ENCODE measurements around the gene IDH1.
"Not testable (repeated sequence)": the region's sequence is repeated elsewhere in the genome, so short reads cannot be mapped to it uniquely, and the experiment has no call there.

Gene IDH1

DNA sequence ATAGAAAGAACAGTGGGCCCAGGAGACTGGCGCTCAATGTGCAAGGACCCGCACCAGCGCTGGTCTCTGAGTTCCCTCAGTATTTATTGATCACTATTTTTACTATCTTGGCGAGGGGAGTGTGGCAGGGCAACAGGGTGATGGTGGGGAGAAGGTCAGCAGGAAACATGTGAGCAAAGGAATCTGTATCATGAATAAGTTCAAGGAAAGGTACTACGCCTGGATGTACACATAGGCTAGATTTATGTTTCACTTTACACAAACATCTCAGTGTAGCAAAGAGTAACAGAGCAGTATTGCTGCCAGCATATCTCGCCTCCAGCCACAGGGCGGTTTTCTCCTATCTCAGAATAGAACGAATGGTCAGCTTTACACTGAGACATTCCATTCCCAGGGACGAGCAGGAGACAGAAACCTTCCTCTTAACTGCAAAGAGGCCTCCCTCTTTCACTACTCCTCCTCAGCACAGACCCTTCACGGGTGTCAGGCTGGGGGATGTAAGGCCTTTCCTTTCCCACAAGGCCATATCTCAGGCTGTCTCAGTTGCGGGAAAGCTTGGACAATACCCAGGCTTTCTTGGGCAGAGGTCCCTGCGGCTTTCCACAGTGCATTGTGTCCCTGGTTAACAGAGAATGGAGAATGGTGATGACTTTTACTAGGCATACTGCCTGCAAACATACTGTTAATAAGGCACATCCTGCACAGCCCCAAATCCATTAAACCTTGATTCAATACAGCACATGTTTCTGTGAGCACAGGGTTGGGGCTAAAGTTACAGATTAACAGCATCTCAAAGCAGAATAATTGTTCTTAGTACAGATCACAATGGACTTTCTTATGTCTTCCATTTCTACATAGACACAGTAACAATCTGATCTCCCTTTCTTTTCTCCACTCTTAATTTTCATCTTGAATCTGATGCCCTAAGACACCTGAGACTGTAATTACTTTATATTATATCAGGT, 2.3 kb upstream of the IDH1 start:
- not testable (repeated sequence) for DNase-seq (ENCODE audit: low spot score)

DNA sequence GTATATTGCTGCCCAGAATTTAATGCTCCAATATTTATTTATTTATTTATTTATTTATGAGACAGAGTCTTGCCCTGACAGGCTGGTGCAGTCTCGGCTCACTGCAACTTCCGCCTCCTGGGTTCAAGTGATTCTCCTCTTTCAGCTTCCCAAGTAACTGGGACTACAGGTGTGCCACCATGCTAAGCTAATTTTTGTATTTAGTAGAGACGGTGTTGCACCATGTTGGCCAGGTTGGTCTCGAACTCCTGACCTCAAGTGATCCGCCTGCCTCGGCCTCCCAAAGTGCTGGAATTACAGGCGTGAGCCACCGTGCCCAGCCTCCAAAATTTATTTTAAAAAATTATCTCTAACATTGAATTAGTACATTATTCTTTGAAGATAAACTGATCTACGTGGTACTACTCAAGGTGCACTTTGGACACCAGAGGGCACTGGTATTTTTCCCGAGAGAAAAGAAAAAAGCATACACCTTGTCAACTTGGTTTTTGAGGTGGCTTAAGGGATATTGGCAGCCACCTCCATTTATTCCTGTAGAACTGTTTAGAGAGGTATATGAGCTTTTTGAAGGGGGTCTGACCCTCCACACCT, 1.4 kb upstream of the IDH1 start:
- DNase-seq (ENCODE audit: low spot score): peak; percentile 13

DNA sequence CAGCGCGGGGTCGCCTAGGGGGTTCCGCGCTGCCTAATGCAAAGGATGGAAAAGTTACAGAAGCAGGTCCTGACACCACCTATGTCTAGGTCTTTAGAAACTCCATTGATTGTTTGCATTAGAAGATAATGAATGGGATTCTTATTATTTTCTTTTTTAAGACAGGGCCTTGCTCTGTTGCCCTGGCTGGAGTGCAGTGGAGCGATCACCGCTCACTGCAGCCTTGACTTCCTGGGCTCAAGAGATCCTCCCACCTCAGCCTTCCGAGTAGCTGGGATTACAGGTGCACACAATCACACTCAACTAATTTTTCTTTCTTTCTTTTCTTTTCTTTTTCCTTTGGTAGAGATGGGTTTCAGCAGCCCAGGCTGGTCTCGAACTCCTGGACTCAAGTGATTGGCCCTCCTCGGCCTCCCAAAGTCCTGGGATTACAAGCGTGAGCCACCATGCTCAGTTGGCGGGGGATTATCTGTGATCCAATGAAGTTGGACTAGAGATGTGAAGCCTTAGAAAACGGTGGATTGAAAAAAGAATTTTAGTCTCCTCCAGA, 761 bp upstream of the IDH1 start:
- no peak for DNase-seq (ENCODE audit: low spot score)

DNA sequence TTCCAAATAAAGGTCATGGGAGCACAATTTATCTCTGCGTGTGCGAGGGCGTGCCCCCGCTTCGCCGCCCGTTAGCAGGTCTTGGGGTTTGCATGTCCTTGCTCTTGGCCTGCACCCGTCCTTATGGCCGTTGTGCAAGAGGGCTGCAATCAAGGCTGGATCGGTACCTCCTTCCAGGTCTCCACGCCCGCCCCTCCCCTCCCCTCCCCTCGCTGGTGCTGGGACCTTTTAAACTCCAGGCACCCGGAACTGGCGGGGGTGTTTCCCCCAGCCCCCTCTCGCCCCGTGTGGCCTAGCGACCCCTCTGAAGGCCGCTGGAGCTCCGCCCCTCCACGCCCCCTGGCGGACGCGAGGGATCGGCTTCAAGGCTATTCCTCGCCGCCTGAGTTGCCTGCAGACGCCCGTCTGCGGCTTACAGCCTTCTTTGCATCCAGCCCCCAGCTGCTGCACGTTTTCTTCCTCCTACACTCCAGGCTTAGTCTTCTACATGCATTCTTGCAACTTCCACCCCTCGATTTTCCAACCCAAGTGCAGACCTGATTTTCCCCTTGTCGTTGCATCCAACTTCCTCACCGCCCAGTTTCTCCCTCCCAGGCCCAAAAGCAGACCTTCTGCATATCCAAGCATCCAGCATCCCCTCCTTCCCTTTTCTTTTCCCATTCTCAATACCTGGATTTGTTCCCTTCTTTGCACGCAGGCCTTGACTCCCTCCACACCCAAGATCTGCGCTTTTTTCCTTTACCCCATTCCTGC, 577 bp downstream of the IDH1 start:
- peak; percentile 90 for DNase-seq (ENCODE audit: low spot score)

DNA sequence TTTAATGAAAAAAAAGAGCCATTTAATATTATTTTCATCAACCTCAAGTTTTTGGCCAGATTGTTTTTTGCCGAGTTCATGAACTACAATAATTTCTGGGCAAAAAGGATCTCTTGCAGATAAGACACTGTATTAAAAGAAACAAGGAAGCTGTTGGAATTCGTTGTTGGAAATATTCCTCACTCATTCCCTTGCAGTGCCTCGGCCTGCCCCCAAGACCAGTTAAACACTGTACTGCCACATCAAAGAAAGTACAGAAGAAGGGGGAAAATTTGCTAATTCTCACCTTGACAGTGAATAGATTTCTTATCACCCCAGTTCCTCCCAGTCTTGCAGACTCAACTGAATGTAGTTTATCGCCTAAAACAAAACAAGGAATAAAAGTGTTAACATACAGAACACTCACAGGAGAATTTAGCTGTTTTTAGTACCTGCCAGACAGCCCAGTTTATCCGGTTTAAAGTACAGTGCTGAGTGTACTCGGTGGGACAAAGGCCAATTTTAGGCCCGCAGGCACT, 1.2 kb downstream of the IDH1 start:
- no peak for DNase-seq (ENCODE audit: low spot score)

DNA sequence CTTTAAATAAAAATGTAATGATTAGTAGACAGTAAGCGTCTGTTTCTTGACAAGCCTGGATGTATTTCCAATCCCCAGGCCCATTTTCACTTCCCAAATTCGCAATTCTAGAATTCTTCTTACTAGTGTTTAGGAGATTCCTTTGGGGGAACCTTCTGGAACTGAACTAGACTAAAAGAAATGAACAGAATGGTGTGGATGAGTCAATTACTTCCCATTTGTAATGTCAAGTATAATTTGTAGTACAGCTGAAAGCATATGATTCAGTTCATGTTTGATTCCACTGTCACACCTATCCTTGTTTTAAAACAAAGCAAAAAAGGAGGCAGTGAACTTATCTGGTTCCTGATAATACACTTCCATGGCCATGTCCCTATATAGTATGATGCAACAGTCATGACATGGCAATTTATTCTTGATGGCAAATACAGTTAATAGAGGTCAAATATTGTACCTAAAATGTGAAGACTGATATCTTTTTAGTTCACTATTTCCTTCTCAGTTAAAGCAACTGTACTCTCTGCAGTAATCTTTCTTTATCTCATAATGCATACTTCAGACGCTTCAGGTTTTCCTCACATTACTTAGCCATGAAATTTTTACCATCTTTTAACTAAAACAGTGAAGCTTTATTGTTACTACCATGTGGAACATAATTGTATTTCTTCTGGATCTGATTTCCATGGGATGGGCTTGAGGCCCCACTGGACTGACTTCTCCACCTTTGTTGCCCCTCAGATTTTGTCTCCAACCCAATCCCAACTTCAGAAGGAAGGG, 2.0 kb downstream of the IDH1 start:
- no peak for DNase-seq (ENCODE audit: low spot score)

DNA sequence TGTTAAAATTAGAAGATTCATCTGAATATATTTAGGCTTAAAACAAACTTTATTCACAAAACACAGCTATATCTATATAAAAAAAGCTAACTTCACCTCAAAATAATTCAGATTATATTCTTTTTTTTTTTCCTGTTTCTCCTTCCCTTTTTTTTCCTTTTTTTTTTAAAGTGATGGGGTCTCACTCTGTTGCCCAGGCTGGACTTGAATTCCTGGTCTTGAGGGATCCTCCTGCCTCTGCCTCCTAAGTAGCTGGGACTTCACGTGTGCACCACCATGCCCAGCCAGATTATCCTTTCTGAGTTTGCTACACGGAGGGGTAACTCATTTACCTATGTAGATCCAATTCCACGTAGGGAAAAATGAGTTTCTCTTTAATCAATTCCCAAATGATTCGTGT, 3.8 kb downstream of the IDH1 start:
- no peak for DNase-seq (ENCODE audit: low spot score)

DNA sequence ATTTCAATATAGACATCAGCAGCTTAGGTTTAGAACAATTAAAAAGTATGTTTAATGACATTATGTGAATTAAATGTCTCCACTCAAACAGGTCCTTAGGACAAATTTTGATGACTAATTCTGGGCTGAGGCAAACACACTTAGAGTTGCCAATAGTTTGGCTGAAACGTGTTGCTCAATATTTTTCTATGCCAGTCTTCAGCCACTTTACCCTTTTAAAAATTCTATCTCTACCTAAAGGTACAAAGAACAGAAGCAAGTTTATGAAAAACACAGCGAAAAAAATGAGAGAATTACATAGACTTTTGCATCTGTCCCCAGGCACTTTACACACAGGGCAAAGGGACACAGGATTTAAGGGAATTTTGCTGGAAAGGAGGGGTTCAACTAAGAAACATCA, 4.5 kb downstream of the IDH1 start:
- no peak for DNase-seq (ENCODE audit: low spot score)

DNA sequence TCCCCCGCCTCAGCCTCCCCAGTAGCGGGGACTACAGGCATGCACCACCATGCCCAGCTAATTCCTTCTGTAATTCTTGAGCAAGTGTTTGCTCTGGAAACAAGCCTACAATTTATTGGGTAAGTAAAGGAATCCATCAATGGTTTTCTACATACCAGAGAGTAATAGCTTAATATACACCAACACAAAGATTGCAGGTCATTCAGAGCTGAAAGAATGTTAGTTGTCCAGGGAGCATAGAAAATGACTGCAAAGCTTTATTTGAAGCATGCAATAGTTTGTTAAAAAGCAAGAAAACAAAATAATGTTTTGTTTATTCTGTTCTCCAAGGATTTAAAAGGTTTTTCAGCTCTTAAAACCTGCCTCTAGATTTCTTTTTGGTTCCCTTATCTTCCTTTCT, 5.6 kb downstream of the IDH1 start:
- DNase-seq (ENCODE audit: low spot score): no peak

DNA sequence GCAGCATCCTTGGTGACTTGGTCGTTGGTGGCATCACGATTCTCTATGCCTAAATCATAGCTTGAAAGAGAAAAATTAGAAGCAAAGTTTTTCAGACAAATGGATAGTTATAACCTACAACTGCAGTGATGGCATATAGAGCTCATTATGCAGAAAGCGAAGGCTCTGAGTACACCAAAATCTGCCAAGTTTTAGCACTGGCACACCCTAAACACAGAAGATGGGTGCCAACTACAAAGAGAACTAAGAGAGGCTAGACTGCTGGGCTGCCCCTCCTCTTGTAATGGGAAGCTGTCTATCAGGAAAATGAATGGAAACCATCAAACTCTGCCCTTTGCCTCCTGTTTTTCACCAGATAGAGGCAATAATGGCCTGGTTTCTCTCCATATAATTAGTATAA, 6.3 kb downstream of the IDH1 start:
- DNase-seq (ENCODE audit: low spot score): no peak

DNA sequence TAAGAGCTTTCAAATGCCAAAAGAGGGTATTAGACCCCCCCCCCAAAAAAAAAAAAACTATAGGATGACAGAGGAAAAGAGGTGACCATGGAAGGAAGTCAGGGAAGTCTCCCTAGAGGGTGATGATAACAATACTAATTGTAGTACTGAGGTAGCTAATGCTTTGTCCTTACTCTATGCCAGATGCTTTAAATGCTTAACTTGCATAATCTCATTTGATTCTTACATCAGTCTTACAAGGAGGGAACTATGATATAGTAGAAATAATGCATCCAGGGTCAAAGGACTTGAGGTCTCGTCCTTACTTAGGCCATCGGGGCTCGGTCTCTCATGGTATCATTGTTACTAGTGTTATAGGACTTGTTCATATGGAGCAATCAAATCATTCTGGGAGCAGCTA, 9.1 kb downstream of the IDH1 start:
- DNase-seq (ENCODE audit: low spot score): no peak

DNA sequence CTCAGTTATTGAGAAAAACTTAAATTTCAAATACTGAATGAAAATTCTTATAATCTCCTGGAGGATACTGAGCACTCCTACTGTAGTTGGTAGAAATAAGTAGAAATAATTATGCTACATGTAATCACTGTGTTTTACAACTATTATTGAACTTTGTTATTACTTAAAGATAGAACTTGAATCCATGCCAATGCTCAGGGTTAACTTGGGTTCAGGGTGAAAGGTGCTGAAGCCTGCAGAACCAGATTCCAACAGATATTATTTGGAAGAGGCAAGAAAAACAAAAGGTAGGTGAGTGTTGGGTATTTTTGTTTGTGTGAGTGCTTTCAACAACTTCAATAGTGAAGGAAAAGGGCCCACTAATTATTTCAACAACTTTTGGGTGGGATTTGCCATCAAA, 10.4 kb downstream of the IDH1 start:
- DNase-seq (ENCODE audit: low spot score): no peak

DNA sequence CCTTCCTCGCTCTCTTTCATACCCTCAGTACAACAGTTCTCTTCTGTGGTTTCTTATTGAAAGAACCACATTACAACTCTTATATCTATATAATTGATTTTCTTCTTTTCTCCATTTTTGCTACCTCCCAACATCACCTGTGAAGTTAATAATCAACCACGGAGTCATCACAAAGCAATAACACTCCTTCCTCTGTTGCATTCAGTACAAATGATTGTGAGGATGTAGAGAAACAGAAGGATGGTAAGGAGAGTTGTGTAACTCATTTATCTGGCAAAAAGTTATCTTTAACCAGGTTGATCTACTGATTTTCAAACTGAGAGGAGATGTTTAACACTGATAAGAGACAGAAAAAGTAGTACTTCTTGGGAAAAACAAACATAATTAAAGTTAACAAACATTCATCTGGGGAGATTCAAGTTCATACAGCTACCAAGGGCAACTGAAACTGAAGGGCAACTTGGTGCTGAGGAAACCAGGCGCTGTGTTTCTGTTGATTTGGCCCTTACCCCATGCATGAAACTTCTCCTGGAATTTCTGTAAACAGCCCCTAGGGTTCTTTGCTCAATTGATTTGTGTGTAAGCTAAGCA, 14.2 kb downstream of the IDH1 start:
- no peak for DNase-seq (ENCODE audit: low spot score)

DNA sequence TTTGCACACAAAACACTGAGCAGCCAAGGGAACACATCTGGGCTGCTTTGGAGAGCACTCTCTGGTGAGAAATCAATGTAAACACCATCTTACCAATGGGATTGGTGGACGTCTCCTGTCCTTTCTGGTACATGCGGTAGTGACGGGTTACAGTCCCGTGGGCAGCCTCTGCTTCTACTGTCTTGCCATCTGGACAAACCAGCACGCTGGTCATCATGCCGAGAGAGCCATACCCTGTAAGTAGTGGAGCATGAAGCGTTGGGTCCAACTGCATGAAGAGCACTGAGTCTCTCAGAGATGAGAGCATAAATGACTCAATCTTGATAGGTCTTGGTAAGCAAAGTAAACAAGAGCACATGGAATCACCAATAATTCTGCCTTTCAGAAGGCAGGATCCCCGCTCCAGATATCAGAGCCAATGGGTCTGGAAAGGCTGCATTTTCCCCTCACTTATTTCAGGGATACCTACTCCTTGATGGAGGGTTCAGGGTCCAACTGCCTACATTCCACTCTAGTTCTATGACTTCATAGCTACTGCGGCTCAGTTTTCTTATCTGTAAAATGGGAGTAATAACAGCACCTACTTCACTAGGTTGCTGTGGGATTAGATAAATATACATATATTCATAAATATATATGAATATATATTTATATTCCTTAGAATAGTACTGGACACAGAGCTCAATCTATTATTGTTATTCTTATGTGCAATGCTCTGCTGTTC, 14.9 kb downstream of the IDH1 start:
- DNase-seq (ENCODE audit: low spot score): no peak

DNA sequence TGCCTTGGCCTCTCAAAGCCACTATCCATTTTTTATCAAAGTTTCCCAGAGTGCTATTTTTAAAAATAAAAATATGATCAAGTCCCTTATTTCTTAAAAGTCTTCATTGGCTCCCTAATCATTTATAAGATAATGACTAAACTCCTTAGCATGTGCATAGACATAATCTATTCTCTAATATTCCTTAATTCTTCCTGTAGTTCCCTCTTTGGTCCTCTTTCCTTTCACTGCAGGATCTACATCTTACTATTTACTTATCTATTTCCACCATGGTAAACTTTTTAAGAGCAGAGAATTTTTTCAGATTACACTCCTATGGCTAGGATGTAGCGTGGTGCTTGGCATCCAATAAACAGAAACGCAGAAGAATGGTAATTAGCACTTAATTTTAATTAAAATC, 19.0 kb downstream of the IDH1 start:
- no peak for DNase-seq (ENCODE audit: low spot score)

DNA sequence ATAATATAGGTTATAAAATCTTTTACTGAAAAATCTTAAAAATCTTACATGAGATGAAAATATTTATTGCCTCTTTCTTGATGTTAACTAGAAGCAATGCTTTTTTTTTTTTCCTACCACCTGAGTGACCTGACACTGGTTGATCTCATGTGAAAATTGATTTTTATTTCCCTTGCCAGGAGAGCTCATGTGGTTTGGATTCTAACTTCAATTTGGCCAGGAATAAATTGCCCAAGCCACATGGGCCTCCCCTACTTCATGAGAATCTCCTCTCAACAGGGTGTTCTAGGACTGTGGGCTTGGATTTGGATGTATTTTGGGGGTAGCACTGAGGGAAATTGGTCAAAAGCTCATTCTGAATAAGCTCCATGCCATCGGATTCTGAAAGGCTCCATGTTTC, 20.1 kb downstream of the IDH1 start:
- DNase-seq (ENCODE audit: low spot score): no peak

DNA sequence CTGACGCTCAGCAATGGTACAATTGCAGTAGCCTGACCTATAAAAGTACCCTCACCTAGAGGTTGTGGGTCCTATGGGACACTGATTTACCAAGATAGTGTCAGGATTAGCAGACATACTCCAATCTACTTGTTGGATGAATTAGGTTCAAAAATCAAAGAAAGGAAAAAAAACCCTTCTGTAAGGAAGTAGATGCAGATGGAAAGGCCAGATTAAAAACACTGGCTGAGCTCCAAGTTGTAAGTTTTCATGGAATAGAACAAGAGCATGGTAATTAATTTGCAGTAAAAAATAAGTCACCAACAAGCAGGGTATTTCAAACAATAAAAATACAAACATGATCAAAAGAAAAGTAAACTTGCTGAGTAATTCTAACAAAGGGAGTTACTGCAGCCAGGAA, 26.4 kb downstream of the IDH1 start:
- DNase-seq (ENCODE audit: low spot score): no peak

DNA sequence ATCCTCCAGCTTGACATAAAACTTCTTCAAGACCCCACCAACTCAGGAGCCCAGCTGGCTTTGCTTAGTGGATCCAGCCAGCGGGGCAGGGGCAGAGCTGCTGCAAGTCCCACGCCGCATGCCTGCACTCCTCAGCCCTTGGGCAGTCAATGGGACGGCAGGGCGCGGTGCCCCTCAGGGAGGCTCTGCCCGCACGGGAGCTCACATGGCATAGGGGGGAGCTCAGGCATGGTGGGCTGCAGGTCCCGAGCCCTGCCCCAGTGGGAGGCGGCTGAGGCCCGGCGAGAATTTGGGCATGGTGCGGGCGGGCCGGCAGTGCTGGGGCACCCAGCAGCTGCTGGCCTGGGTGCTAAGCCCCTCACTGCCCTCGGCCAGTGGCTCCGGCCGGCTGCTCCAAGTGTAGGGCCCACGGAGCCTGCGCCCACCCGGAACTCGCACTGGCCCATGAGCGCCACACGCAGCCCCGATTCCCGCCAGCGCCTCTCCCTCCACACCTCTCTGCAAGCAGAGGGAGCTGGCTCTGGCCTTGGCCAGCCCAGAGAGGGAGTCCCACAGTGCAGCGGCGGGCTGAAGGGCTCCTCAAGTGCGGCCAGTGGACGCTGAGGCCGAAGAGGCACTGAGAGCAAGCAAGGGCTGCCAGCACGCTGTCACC, 27.2 kb downstream of the IDH1 start:
- DNase-seq (ENCODE audit: low spot score): no peak

DNA sequence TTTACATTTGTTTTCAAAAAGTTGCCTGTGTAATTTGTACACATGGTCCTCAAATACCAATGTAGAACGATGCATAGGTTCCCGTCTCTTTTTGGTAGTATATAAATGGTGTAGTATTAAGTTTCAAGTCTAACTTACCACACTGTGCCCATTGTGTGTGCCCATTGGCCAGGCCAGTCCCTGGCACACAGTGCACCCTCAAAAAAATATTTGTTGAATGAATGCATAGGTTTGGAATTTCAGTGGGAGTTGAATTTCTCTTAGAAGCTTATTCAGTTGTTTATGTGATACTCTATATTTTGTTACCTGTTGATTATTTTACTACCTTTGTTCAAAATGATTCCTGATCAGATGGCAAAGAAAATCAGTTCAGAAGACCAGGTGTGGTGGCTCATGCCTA, 30.1 kb downstream of the IDH1 start:
- DNase-seq (ENCODE audit: low spot score): no peak

DNA sequence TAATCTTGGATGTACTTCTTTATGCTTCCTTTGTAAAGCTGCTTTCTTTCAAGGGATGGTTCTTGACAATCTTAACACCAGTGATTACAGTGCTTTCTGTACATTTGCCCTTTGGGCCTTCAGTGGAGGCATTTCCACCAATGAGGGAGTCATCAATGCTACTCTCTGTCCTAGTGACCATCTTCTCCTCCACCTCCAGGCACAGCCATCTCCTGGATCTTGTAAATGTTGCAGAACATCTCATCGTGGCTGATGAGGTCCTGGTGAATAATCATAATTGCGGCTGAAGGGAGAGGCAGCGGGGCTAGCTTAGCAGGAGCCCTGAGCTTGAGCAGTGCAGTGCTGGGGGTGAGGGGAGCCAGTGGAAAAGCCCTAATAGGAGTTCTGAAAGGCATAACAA, 32.5 kb downstream of the IDH1 start:
- no peak for DNase-seq (ENCODE audit: low spot score)

Data from germinal center (tissue), 1 donor.